ENCODE data around the gene FAM184B.

DNA sequence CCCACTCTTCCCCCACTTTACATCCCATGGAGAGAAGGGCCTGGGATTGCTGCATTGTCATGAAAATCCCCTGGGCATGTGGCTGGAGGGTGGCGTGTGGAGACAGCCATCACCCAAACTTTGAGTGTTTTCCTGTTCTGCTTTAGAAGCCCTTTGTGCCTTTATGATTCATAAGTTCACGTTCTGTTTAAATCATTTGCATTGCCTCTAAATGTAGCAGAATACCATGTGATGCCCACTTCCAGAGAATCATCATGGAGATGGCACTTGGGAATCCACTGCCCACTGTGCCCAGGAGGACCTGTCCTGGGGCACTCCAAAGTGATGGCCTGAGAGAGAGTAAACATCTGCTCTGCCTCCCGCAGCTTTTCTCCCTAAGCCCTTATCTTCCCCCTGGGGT lies 114.2 kb downstream of the FAM184B start:
- TF ChIP-seq RAD21 (IDR thresholded peaks at IDR 0.05; ENCODE audit: low read length) (no peak), MAZ (IDR thresholded peaks at IDR 0.05; ENCODE audit: borderline replicate concordance, low read depth, low read length) (no peak)
- TF ChIP-seq, protein P1, sequence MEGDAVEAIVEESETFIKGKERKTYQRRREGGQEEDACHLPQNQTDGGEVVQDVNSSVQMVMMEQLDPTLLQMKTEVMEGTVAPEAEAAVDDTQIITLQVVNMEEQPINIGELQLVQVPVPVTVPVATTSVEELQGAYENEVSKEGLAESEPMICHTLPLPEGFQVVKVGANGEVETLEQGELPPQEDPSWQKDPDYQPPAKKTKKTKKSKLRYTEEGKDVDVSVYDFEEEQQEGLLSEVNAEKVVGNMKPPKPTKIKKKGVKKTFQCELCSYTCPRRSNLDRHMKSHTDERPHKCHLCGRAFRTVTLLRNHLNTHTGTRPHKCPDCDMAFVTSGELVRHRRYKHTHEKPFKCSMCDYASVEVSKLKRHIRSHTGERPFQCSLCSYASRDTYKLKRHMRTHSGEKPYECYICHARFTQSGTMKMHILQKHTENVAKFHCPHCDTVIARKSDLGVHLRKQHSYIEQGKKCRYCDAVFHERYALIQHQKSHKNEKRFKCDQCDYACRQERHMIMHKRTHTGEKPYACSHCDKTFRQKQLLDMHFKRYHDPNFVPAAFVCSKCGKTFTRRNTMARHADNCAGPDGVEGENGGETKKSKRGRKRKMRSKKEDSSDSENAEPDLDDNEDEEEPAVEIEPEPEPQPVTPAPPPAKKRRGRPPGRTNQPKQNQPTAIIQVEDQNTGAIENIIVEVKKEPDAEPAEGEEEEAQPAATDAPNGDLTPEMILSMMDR (conservative IDR thresholded peaks at IDR 0.05; ENCODE audit: low read depth, low read length), result no peak
